ENCODE results near the gene SUGCT.
"Not testable (repeated sequence)": the region's sequence is repeated elsewhere in the genome, so short reads cannot be mapped to it uniquely, and the experiment has no call there.

SUGCT gene

GRCh38 chr7:40572810-40573465, 438.1 kb downstream of the SUGCT start:
- ATAC-seq (no peak), DNase-seq (no peak)

- no peak for DNase-seq
Measured at GRCh38 chr7:40579401-40579800, 444.6 kb downstream of the SUGCT start.

DNA sequence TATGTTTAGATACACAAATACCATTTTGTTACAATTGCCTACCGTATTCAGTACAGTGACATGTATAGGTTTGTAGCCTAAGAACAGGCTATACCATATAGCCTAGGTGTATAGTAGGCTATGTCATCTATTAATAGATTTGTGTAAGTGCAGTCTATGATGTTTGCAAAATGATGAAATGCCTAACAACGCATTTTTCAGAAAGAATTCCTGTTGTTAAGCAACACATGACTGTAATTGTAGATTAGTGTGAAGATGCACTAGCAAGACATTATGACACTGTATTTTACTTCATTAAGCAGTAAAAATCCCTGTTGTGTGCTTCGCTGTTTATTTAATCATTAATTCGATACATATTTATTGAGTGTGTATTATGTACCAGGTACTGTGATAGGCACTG, 446.0 kb downstream of the SUGCT start:
- no peak for DNase-seq
- no peak for ATAC-seq

More at GRCh38 chr7:40579401-40579800, 444.6 kb downstream of the SUGCT start:
- ATAC-seq: no peak

DNA sequence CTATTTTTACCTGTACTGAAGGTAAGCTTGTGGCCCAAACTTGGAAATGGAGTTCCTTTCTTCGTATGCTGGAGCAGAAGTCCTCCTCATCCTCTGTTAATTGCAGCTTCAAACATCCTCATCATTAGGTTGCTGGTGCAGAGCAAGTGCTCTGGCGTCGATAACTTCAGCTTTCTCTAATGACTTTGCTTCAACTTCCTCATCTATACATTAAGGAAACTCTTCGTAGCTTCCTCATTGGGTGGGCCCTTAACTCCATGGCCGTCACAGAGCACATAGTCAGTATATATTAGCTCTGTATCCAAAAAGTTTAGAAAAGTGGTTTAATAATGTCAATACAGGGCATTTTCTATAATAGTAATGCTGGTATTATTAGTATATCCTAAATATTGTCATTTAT, 447.7 kb downstream of the SUGCT start:
- no peak for DNase-seq
- ATAC-seq: no peak

- ATAC-seq (no peak), DNase-seq (no peak)
Measured at GRCh38 chr7:40583667-40584444, 449.1 kb downstream of the SUGCT start.

GRCh38 chr7:40584667-40585433, 450.0 kb downstream of the SUGCT start:
- ATAC-seq (no peak), DNase-seq (no peak)

- ATAC-seq: no peak
- DNase-seq: no peak
Measured at GRCh38 chr7:40586197-40586596, 451.4 kb downstream of the SUGCT start.

- DNase-seq: no peak
Measured at GRCh38 chr7:40587419-40587818, 452.6 kb downstream of the SUGCT start.

GRCh38 chr7:40595129-40595528, 460.3 kb downstream of the SUGCT start:
- ATAC-seq: no peak
- no peak for DNase-seq

More at GRCh38 chr7:40587419-40587818, 452.6 kb downstream of the SUGCT start:
- no peak for ATAC-seq

- no peak for DNase-seq
- ATAC-seq: no peak
Measured at GRCh38 chr7:40595832-40596231, 461.0 kb downstream of the SUGCT start.

DNA sequence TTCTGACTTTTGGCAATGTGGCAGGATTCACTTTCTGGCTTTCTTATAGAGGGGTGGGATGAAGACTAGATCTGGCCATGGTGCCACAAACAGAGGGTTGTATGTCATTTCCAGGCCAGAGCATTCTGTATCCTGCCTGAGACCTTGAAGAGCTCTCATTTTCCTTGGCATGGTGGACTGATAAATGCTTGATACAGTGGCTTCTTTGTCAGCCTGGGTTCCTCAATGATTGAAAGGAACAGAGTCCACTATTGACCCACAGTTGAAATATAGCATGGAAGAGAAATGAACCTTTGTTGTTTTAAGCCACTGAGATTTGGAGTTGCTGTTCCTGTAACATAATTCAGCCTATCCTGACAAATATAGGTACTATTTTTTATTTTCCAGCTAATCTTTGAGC, 462.7 kb downstream of the SUGCT start:
- no peak for ATAC-seq
- DNase-seq: no peak

DNA sequence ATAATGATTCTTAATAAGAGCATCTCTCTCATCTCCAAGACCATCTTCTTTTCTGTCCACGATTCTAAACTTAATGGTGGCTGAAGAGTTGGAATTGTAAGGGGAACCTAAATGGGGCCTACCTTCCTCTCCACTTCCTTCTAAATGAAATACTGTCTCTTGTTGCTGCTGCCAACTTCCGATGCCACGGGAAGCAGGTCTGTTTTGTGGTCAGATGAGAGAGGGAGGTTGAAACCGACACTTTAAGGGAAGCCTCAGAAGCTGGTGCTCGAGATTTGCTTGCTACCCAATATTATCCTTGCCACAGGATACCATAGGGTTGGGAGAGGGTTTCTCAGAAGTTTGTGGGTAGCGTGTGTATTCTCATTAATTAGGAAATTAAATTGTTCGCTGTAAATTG, 464.1 kb downstream of the SUGCT start:
- ATAC-seq (no peak), DNase-seq (no peak)

GRCh38 chr7:40599836-40600235, 465.0 kb downstream of the SUGCT start:
- ATAC-seq (no peak), DNase-seq (no peak)

DNA sequence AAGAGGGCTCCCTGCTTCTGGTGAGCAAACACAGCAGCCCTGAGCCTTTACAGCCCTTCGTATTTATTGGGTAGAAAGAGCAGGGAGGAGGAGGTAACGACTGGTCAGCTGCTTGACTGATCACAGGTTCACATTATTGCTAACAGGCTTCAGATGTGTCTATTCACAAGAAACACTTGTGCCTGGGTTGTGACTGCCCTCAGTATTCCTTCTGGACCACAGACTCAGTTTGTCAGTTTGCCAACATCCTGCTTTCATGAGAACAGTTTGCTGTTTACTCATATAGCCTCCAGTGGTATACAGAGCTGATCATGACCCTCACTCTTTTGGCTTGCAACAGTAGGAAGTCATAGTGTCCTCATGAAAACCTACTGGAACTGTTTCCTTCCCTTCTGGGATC, 467.5 kb downstream of the SUGCT start:
- not testable (repeated sequence) for ATAC-seq, DNase-seq

DNA sequence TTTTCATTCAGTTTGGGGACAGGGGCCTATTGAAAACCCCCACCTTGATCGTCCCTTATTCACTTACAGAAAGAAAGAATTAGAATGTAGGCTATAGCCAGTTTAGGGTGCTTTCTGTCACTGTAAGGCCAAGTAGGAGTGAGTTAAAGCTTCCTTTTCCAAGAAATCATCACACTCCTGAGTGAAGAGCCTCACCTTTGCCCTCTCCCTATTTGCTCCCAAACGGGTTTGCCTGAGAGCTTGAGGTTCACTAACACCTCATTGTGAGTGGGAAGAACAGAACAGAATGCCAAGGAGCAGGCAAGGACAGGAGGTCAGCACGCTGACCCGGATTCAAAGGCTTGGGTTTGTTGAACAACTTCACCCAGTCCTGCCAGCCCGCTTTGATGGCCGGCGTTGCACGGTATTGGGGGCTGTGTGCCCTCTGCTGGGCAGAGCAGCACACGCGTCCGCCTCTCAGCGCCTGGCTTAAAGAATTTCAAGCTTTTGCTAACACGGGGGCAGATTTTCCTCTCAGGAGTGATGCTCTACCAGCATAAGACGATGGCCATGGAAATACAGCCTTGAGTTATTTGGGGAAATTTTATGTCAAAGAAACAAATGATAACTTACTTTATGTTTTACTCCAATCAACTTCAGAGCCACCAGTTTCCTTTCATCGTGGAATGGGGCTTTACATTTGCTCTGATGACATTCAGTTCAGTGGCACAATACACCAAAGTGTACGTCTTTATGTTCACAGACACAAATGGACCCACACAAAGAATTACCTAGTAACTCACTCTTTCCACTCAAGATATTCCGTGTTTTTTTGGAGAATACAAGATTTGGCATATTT, 470.0 kb downstream of the SUGCT start:
- DNase-seq (peak; percentile 37), ATAC-seq (peak; percentile 69)

DNA sequence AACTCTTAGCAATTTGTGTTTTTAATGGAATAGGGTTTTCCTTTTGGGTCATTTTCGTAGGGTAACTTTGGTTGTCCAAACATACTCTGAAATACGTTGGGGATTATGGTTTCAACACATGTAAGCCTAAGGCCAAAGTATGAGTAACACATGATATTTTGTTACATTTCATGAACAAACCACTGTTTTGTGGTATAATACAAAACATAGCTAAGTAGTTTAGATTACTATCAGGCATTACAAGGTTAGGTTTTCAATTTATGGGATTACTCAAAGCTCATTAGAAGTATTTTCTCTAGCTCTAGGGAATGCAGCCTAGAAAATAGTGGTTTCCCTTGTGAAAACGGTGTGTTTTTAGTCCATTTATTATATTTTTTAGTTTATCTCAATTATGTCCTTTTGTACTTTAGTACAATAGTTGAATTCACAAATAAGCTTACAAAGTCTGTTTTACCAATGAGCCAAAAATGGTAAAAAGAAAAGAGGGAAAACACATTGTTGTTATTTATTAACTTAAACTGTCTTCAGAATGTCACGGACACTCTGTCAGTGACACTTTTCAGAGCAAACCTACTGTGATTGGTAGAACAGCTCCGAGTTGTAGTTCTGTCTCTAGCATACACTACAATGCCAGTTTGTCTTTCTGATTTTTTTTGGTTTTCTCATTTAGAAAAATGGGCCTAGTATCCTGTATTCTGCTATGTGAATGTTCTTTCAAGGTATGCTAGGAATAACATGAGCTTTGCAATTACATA, 473.7 kb downstream of the SUGCT start:
- DNase-seq (no peak), ATAC-seq (no peak)

DNA sequence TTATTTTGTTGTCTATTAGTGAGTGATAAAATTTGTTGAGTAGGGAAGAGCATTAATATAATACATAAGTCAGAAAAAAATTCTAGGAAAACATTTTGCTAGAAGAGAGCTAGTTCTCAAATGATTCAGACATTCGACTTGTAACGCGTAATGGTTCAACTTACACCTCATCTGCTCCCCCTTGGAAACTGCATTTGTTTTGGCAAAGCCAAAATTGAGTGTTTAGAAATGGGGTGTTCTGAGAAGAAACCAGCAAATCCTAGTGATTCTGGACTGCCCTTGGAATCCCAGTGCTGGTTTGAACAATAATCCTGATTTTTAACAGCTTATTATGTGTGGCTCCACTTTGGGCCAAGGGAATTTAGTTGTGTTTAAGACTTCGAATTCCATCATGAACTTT, 475.7 kb downstream of the SUGCT start:
- ATAC-seq: no peak

DNA sequence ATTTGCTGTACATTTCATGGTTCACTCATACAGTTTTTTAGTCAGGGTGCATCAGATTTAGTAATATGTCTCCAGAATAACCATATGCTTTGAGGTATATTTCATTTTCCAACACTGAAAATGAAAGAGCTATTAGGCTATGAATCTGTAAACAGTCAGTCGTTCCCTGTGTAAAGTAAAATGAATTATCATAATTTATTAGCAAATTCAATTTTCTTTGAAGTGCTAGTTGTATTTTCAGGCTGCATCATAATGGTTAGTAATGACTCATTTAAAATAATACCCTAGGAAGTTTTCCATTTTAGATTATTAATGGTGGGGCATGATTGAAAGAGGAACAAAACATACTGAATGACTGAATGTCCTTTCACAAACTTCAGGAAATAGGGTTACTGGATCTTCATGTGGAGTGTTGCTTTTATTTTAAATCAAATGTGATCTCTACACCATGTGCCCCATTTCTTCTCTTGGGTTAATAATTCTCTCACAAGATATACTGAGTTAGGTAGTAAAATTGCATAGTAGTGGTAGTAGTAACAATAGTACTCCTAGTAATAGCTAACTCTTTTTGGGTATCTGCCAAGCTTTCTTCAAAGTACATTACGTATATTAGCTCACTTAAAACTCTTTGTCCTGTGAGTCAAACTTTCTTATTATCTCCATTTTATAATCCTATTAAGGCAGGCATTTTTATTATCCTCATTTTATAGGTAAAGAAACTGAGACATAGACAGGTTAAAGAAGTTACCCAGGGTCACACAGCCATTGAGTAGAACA, 476.5 kb downstream of the SUGCT start:
- no peak for DNase-seq
- no peak for ATAC-seq

More for the DNA sequence above, 475.7 kb downstream of the SUGCT start:
- no peak for DNase-seq

DNA sequence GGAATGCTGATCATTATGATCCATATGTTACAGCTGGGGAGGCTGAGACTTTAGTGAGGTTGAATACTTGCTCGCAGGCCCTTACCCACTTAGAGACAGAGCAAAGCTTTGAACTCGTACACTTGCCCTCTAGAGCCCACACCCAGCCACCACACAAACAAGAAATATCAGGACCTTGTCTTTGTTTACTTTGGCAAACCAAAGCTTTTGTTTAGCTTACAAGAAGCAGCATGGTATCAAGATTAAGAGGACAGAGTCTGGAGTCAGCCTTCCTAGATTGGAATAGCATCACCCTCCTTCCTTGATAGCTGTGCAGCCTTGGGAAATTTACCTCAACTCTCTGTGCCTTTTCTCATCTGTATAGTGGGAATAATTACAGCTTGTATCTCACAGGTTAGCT, 477.5 kb downstream of the SUGCT start:
- DNase-seq (no peak), ATAC-seq (no peak)

- DNase-seq (no peak), ATAC-seq (no peak)
Measured at GRCh38 chr7:40619647-40620046, 484.8 kb downstream of the SUGCT start.

GRCh38 chr7:40621592-40621998, 486.8 kb downstream of the SUGCT start:
- DNase-seq (no peak), ATAC-seq (no peak)
